GM21717 (cell line): ENCODE data around the gene RAB30.

Experiments used
- ATAC-seq: cut with Tn5 transposase; IDR thresholded peaks from one replicate; pipeline ENCODE4 v1.9.1; 2021; ENCODE audit warnings: mild to moderate bottlenecking, moderate library complexity; ENCODE audit not compliant: unreplicated experiment

RAB30 gene

GRCh38 chr11:83071567-83072349 lies at the start of gene RAB30:
Gene RAB30, minus strand, starts transcription at chr11:83071897. Its CDS starts 74,581 bp downstream, at chr11:82997316.
- peak; percentile 93 for ATAC-seq

- ATAC-seq, result no peak
Measured at GRCh38 chr11:83120327-83120726, 48.6 kb upstream of the RAB30 start.

- ATAC-seq, result no peak
Measured at GRCh38 chr11:83119216-83119615, 47.5 kb upstream of the RAB30 start.

GRCh38 chr11:83118814-83119213 lies 47.1 kb upstream of the RAB30 start:
- no peak for ATAC-seq

GRCh38 chr11:83116015-83116641 lies 44.4 kb upstream of the RAB30 start:
- no peak for ATAC-seq

GRCh38 chr11:83115551-83115950 lies 43.9 kb upstream of the RAB30 start:
- no peak for ATAC-seq

GRCh38 chr11:83115026-83115425 lies 43.3 kb upstream of the RAB30 start:
- no peak for ATAC-seq

GRCh38 chr11:83112886-83113285 lies 41.2 kb upstream of the RAB30 start:
- no peak for ATAC-seq

GRCh38 chr11:83105168-83105567 lies 33.5 kb upstream of the RAB30 start:
- no peak for ATAC-seq

GRCh38 chr11:83102834-83103233 lies 31.1 kb upstream of the RAB30 start:
- no peak for ATAC-seq

- ATAC-seq, result no peak
Measured at GRCh38 chr11:83097429-83098075, 25.9 kb upstream of the RAB30 start.

- no peak for ATAC-seq
Measured at GRCh38 chr11:83093634-83094033, 21.9 kb upstream of the RAB30 start.

GRCh38 chr11:83092488-83093384 lies 21.0 kb upstream of the RAB30 start:
- no peak for ATAC-seq

GRCh38 chr11:83088965-83089364 lies 17.3 kb upstream of the RAB30 start:
- ATAC-seq, result no peak

GRCh38 chr11:83087035-83087434 lies 15.3 kb upstream of the RAB30 start:
- ATAC-seq, result no peak

GRCh38 chr11:83079820-83080219 lies 8.1 kb upstream of the RAB30 start:
- no peak for ATAC-seq

- ATAC-seq, result no peak
Measured at GRCh38 chr11:83078269-83078668, 6.6 kb upstream of the RAB30 start.

GRCh38 chr11:83073884-83074283 lies 2.2 kb upstream of the RAB30 start:
- ATAC-seq, result no peak

GRCh38 chr11:83073258-83073657 lies 1.6 kb upstream of the RAB30 start:
- no peak for ATAC-seq

- peak; percentile 1 for ATAC-seq
Measured at GRCh38 chr11:83072350-83073242, 899 bp upstream of the RAB30 start.
